Measurements from ENCODE around the gene ATP6V1D.
A peak's percentile ranks its signal among the peaks of the same experiment; 100 is the strongest.
"Not testable (repeated sequence)": the region's sequence is repeated elsewhere in the genome, so short reads cannot be mapped to it uniquely, and the experiment has no call there.

ATP6V1D gene

DNA sequence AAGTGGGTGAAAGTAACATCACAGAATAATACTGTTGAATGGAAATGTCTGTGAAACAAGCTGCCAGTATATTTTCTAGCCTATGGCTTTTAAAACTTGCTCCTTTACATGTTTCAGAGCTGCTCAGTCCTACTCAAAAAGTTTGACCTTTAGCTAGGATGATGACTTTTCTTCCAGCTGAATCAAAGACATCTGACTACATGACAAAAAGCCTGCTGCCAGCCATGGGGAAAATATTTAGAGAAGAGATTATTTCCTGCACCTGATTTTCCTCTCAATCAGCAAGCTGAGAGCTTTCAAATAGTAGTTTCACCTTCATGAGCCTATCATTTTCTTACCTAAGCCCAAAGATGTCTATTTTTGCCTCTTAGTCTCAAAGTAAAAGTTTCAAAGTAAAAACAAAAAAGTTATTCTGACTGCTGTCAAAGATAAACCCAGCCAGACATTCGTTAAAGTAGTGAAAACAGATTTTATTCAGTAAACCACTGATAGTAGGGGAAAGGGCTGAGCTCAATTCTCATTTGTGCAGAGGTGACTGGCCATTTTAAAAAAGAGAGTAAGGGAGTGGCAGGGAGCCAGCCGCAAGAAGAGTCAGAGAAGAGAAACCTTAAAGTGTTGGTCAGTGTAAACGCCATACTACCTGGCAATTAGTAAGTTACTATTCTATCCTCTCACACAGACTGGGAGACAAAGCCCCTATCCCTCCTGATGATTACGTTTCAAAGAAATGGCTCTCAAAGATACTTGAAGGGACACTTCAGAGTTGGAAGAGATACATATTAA is 2.2 kb downstream of the ATP6V1D start:
- H3K4me3 ChIP-seq (ENCODE audit: low read depth, low read length), result no peak overlapping the region
- TF ChIP-seq, protein P1, sequence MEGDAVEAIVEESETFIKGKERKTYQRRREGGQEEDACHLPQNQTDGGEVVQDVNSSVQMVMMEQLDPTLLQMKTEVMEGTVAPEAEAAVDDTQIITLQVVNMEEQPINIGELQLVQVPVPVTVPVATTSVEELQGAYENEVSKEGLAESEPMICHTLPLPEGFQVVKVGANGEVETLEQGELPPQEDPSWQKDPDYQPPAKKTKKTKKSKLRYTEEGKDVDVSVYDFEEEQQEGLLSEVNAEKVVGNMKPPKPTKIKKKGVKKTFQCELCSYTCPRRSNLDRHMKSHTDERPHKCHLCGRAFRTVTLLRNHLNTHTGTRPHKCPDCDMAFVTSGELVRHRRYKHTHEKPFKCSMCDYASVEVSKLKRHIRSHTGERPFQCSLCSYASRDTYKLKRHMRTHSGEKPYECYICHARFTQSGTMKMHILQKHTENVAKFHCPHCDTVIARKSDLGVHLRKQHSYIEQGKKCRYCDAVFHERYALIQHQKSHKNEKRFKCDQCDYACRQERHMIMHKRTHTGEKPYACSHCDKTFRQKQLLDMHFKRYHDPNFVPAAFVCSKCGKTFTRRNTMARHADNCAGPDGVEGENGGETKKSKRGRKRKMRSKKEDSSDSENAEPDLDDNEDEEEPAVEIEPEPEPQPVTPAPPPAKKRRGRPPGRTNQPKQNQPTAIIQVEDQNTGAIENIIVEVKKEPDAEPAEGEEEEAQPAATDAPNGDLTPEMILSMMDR (IDR thresholded peaks at IDR 0.05; ENCODE audit: borderline replicate concordance, insufficient read depth, low read depth, low read length), result no peak

DNA sequence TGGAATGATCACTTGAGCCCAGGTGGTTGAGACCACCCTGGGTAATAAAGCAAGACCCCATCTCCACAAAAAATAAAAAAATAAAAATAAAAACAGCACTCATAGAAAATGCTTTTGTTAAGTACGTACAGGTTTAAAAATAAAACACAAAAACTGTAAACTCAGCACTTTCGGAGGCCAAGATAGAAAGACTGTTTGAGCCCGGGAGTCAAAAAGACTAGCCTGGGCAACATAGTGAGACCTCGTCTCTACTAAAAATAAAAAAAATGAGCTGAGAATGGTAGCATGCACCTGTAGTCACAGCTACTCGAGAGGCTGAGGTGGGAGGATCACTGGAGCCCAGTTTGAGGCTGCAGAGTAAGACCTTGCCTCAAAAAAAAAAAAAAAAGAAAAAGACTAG is 7.5 kb downstream of the ATP6V1D start:
- TF ChIP-seq, protein P1 (IDR thresholded peaks at IDR 0.05; ENCODE audit: borderline replicate concordance, insufficient read depth, low read depth, low read length), result no peak
- no peak overlapping the region for H3K4me3 ChIP-seq (ENCODE audit: low read depth, low read length)

DNA sequence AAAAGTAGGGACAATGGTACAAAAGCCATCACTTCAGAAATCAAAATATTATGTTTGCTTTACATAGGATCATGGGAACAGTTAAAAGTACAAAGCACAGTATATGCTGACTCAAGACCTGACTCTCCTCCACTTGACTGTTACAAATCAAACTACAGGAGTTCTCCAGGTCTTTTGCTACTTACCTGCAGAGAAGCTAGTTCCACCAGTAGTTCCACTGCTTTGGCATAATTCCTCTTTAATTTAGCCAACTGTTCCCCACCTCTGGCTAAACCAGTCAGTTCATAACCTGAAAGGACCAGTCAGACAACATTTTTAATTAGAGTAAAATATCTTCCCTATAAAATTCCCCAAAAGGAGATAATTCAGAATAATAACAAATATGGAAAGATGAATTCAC is 14.0 kb downstream of the ATP6V1D start:
- H3K4me3 ChIP-seq (ENCODE audit: low read depth, low read length), result no peak overlapping the region
- TF ChIP-seq, protein P1 (IDR thresholded peaks at IDR 0.05; ENCODE audit: borderline replicate concordance, insufficient read depth, low read depth, low read length), result no peak

DNA sequence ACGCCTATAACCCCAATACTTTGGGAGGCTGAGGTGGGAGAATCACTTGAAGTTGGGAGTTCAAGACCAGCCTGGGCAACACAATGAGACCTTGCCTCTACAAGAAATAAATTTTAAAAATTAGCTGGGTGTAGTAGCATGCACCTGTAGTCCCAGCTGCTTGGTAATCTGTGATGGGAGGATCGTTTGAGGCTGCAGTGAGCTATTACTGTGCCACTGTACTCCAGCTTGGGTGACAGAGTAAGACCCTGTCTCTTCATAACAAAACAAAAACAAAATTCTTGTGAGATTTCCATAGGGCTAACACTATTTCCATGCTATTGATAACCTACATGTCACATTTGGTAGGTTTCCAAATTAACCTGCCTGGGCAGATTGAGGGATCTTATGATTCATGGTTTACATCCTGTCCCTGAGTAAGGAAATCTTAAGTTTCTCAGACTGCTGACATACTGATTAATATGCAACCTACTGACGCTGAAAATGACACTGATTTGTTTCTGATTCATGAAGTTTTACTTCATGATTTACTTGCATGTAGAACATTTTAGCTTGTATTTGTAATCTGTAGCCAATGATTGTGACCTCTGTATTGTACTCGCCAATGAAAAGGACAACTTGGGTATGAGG is 15.9 kb downstream of the ATP6V1D start:
- no peak overlapping the region for H3K4me3 ChIP-seq (ENCODE audit: low read depth, low read length)
- TF ChIP-seq, protein P1 (IDR thresholded peaks at IDR 0.05; ENCODE audit: borderline replicate concordance, insufficient read depth, low read depth, low read length), result no peak

DNA sequence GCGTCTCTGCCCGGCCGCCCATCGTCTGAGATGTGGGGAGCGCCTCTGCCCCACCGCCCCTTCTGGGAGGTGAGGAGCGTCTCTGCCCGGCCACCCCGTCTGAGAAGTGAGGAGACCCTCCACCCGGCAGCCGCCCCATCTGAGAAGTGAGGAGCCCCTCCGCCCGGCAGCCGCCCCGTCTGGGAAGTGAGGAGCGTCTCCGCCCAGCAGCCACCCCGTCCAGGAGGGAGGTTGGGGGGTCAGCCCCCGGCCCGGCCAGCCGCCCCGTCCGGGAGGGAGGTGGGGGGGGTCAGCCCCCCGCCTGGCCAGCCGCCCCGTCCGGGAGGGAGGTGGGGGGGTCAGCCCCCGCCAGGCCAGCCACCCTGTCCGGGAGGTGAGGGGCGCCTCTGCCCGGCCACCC is 18.4 kb downstream of the ATP6V1D start:
- H3K4me3 ChIP-seq (ENCODE audit: low read depth, low read length), result not testable (repeated sequence)

DNA sequence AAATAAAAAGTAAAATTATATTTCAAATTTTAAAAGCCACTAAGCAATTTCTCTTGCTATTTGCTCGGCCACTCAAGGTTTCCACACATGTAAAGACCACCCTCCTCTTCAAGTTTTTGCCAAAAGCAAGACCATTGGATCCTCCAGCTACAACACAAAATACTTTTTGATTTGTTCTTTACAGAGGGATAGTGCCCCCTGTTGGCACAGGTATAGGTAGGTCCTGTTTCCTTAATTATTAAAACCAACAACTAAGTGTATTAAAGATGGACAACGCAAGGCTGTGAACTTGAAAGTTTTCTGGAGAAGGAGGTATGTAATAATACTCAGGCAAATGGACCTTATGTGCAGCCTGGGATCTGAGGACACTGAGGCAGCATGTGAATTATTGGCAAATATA is 23.8 kb downstream of the ATP6V1D start:
- H3K4me3 ChIP-seq (ENCODE audit: low read depth, low read length), result no peak overlapping the region
- TF ChIP-seq, protein P1 (IDR thresholded peaks at IDR 0.05; ENCODE audit: borderline replicate concordance, insufficient read depth, low read depth, low read length), result peak; percentile 36; the same call in 1 of the 2 replicates

DNA sequence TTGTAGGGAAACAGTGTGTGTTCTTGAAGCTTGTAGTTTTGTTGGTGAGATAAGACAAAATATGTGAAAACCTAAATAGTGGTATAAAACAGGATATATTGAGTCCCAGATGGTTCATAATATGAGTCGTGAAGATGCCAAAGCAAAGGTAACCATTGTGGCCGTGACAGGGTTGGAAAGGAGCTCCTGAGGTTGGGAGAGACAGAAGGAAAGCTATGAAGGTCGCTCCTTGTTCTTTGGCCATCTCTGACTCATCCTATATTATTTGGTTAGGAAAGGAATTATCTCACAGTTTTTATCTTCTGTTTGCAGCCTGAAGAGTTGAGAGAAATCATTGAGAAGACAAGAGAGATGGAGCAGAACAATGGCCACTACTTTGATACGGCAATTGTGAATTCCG is 27.1 kb downstream of the ATP6V1D start:
- H3K4me3 ChIP-seq (ENCODE audit: low read depth, low read length), result no peak overlapping the region
- TF ChIP-seq, protein P1 (IDR thresholded peaks at IDR 0.05; ENCODE audit: borderline replicate concordance, insufficient read depth, low read depth, low read length), result no peak
